Measurements from ENCODE around the gene PTH1R. TPM values are rescaled to one million over a fixed set of nuclear protein-coding genes. Genes with fewer than 3 reads are reported as not detected.

The PTH1R gene
- polyA plus RNA-seq, 1 donor (not counting 4 experiments of a cell fraction or from before 2014, with no cell fraction given): not detected

GRCh38 chr3:46847744-46848143, 29.8 kb upstream of the PTH1R start:
- Histone ChIP-seq H3K9me3 (ENCODE audit: control insufficient read depth, low read depth, low read length) (no peaks in the 10 kb centered on the region), H2AFZ (ENCODE audit: control insufficient read depth, low read length) (no peak overlapping the region), H3K79me2 (ENCODE audit: control insufficient read depth, insufficient read depth, low read length) (no peaks in the 10 kb centered on the region), H3K27me3 (ENCODE audit: control insufficient read depth, extremely low read depth, insufficient read depth, low read length) (peaks cover 18% of the 10 kb centered on the region), H3K4me1 (ENCODE audit: control insufficient read depth, extremely low read depth, insufficient read depth, low read length) (peaks cover 5% of the 10 kb centered on the region), H3K9me1 (ENCODE audit: control insufficient read depth, extremely low read depth, insufficient read depth, low read length) (no peaks in the 10 kb centered on the region), H3K27ac (ENCODE audit: control insufficient read depth, insufficient read depth, low read length) (no peak overlapping the region), H4K20me1 (ENCODE audit: control insufficient read depth, extremely low read depth, insufficient read depth, low read length) (no peaks in the 10 kb centered on the region), H3K9ac (ENCODE audit: control insufficient read depth, extremely low read depth, insufficient read depth, low read length) (no peak overlapping the region), H3K36me3 (ENCODE audit: control insufficient read depth in 2 of 2, extremely low read depth in 1 of 2, insufficient read depth in 2 of 2, low read length in 2 of 2) (no peaks in the 10 kb centered on the region), H3K4me2 (ENCODE audit: control insufficient read depth, extremely low read depth, insufficient read depth, low read depth, low read length) (no peak overlapping the region), H3K4me3 (ENCODE audit: control insufficient read depth in 2 of 3, extremely low read depth in 1 of 3, insufficient read depth in 2 of 3, low read depth in 1 of 3, low read length in 3 of 3) (no peak overlapping the region)
- DNase-seq (ENCODE audit: low read depth, low spot score): no peak
- no peak for TF ChIP-seq EZH2 (IDR thresholded peaks at IDR 0.05; ENCODE audit: low read length)
- TF ChIP-seq, protein P1, sequence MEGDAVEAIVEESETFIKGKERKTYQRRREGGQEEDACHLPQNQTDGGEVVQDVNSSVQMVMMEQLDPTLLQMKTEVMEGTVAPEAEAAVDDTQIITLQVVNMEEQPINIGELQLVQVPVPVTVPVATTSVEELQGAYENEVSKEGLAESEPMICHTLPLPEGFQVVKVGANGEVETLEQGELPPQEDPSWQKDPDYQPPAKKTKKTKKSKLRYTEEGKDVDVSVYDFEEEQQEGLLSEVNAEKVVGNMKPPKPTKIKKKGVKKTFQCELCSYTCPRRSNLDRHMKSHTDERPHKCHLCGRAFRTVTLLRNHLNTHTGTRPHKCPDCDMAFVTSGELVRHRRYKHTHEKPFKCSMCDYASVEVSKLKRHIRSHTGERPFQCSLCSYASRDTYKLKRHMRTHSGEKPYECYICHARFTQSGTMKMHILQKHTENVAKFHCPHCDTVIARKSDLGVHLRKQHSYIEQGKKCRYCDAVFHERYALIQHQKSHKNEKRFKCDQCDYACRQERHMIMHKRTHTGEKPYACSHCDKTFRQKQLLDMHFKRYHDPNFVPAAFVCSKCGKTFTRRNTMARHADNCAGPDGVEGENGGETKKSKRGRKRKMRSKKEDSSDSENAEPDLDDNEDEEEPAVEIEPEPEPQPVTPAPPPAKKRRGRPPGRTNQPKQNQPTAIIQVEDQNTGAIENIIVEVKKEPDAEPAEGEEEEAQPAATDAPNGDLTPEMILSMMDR (optimal IDR thresholded peaks at IDR 0.05 in 1 of 3, IDR thresholded peaks at IDR 0.05 in 1 of 3, conservative IDR thresholded peaks at IDR 0.05 in 1 of 3; ENCODE audit: extremely low read depth in 1 of 3, insufficient read depth in 2 of 3, low read length in 3 of 3): no peak
- FAIRE-seq: no peak
- dilution Hi-C loops (cut with MboI; ENCODE audit: extremely low pct_ligation_motif_present, low sequenced_read_pairs): no loop called here

DNA sequence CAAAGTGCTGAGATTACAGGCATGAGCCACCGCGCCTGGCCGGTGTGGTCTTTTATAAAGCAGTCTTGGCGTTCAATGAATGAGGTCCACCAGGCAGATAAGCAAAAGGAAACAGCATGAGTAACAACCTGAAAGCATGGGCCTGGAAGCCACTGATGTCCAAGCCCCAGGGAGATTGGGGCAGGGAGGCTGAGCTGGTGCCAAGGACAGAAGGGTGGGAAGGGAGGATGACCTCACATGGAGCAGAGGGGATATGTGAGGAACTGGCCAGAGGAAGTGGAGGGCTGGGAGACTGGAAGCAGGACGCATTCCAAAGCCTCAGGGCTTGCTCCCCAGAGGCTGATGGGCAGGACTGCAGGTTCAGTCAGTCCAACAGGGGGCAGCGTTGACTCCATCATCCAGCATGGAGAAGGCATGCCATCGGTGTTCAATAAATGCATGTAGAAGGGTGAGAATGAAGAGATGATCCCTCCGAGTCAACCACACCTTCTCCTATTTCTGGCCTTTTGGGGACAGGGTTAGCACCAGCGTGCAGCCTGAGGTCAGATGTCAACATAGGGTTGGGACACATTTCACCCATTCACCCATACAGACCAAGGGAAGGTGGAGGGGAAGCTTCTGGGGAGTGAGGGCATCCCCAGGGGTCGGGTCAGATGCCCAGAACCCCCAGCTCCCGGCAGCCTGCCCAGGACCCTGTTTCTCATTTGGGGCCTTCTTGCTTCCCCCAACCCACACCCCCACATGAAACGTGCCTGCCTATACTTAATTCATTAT, 29.1 kb upstream of the PTH1R start:
- Histone ChIP-seq H2AFZ (ENCODE audit: control insufficient read depth, low read length) (no peak overlapping the region), H3K27ac (ENCODE audit: control insufficient read depth, insufficient read depth, low read length) (no peak overlapping the region), H3K27me3 (ENCODE audit: control insufficient read depth, extremely low read depth, insufficient read depth, low read length) (peaks cover 18% of the 10 kb centered on the region), H3K4me2 (ENCODE audit: control insufficient read depth, extremely low read depth, insufficient read depth, low read depth, low read length) (no peak overlapping the region), H3K9ac (ENCODE audit: control insufficient read depth, extremely low read depth, insufficient read depth, low read length) (no peak overlapping the region), H3K79me2 (ENCODE audit: control insufficient read depth, insufficient read depth, low read length) (no peaks in the 10 kb centered on the region), H3K36me3 (ENCODE audit: control insufficient read depth in 2 of 2, extremely low read depth in 1 of 2, insufficient read depth in 2 of 2, low read length in 2 of 2) (no peaks in the 10 kb centered on the region), H4K20me1 (ENCODE audit: control insufficient read depth, extremely low read depth, insufficient read depth, low read length) (no peaks in the 10 kb centered on the region), H3K9me1 (ENCODE audit: control insufficient read depth, extremely low read depth, insufficient read depth, low read length) (no peaks in the 10 kb centered on the region), H3K4me1 (ENCODE audit: control insufficient read depth, extremely low read depth, insufficient read depth, low read length) (peaks cover 5% of the 10 kb centered on the region), H3K4me3 (ENCODE audit: control insufficient read depth in 2 of 3, extremely low read depth in 1 of 3, insufficient read depth in 2 of 3, low read depth in 1 of 3, low read length in 3 of 3) (no peak overlapping the region), H3K9me3 (ENCODE audit: control insufficient read depth, low read depth, low read length) (no peaks in the 10 kb centered on the region)
- FAIRE-seq (no peak), DNase-seq (ENCODE audit: low read depth, low spot score) (no peak)
- dilution Hi-C loops (cut with MboI; ENCODE audit: extremely low pct_ligation_motif_present, low sequenced_read_pairs): no loop called here
- TF ChIP-seq, protein P1 (optimal IDR thresholded peaks at IDR 0.05 in 1 of 3, IDR thresholded peaks at IDR 0.05 in 1 of 3, conservative IDR thresholded peaks at IDR 0.05 in 1 of 3; ENCODE audit: extremely low read depth in 1 of 3, insufficient read depth in 2 of 3, low read length in 3 of 3): peak in 2 of 3 experiments; percentile 57 to 61
- no peak for TF ChIP-seq EZH2 (IDR thresholded peaks at IDR 0.05; ENCODE audit: low read length)
